HCT116 (cell line): ENCODE results near the gene LPA. TPM values are rescaled to one million over a fixed set of nuclear protein-coding genes. Genes with fewer than 3 reads are reported as not detected.

Experiments
- ATAC-seq: fragments of 200-7000 bp; cut with Tn5 transposase; 2 replicates; pipeline ENCODE4 v1.9.1; 2020; ENCODE audit warnings: mild to moderate bottlenecking, moderate library complexity
- BruUV-seq: library from RNA; stranded (reverse); fragments of 400-500 nt; replicated peaks from 2 replicates; lab custom pipeline; 2021; lab: Mats Ljungman, UMichigan
- CTCF ChIA-PET: fragments of 300-600 bp; sonication (Branson Sonifier 250); formaldehyde crosslinking; loops from one replicate; lab custom pipeline; 2021; ENCODE audit warnings: antibody characterized with exemption; lab: Charles Lee
- POLR2A ChIA-PET: fragments of 300-600, 350-600 bp; sonication (Branson Sonifier 250); formaldehyde crosslinking; loops from one replicate; lab custom pipeline; 2021; ENCODE audit warnings: antibody characterized with exemption; lab: Charles Lee
- RAD21 ChIA-PET, 2 experiments: fragments of 300-600 bp; sonication (Branson Sonifier 250); formaldehyde crosslinking; loops; one replicate each; lab custom pipeline; 2023; ENCODE audit warnings: low total read pairs in 2 of 2; ENCODE audit not compliant: uncharacterized antibody in 2 of 2, unreplicated experiment in 2 of 2, low non-redundant PET in 1 of 2; lab: Charles Lee
- DNase-seq: peaks from one replicate; pipeline ENCODE4 v3.0.0-alpha.2; 2010; ENCODE audit warnings: low read depth, low spot score
- H2AFZ ChIP-seq: fragments of 200-600 bp; shearing (Covaris generic), sonication (generic); 2 replicates; pipeline ENCODE4 v1.6.1; 2017; ENCODE audit warnings: low read depth, mixed run types, mixed read lengths, antibody characterized with exemption, low read length; ENCODE audit not compliant: poor library complexity, severe bottlenecking
- H3K27ac ChIP-seq: 2 replicates; pipeline ENCODE4 v1.5.1; 2012; ENCODE audit warnings: low read depth, low read length
- H3K27me3 ChIP-seq: fragments of 200-600 bp; sonication (generic); 2 replicates; pipeline ENCODE4 v1.6.1; 2016; ENCODE audit warnings: mixed run types, low read length, mixed read lengths; ENCODE audit not compliant: insufficient read depth
- H3K36me3 ChIP-seq, 2 experiments: fragments of 200-500 bp in 1 of 2; fragments of 200-600 bp in 1 of 2; sonication (Bioruptor generic) in 1 of 2; sonication (generic) in 1 of 2; 2 replicates each; pipeline versions ENCODE4 v1.5.1 to v1.6.1; 2014 to 2016; ENCODE audit warnings: low read length in 2 of 2, inconsistent platforms in 1 of 2, mixed read lengths in 1 of 2, mixed run types in 1 of 2; ENCODE audit not compliant: insufficient read depth in 2 of 2, control insufficient read depth in 1 of 2
- H3K4me1 ChIP-seq, 2 experiments: fragments of 200-600 bp in 1 of 2; sonication (generic) in 1 of 2; 2 replicates each; pipeline versions ENCODE4 v1.5.1 to v1.6.1; 2012 to 2017; ENCODE audit warnings: low read length in 2 of 2, inconsistent platforms in 1 of 2, mild to moderate bottlenecking in 1 of 2, mixed read lengths in 1 of 2, mixed run types in 1 of 2, moderate library complexity in 1 of 2; ENCODE audit not compliant: insufficient read depth in 2 of 2, control insufficient read depth in 1 of 2
- H3K4me2 ChIP-seq: fragments of 200-600 bp; sonication (generic); 2 replicates; pipeline ENCODE4 v1.6.1; 2017; ENCODE audit warnings: mixed run types, low read length, mixed read lengths
- H3K4me3 ChIP-seq, 2 experiments: fragments of 200-600 bp in 1 of 2; sonication (generic) in 1 of 2; replicated peaks in 1 of 2; 2 replicates each; pipeline ENCODE4 v1.5.1; 2011 to 2016; ENCODE audit warnings: low read length in 2 of 2, control low read depth in 1 of 2, low read depth in 1 of 2, mild to moderate bottlenecking in 1 of 2, mixed read lengths in 1 of 2, mixed run types in 1 of 2
- H3K79me2 ChIP-seq: fragments of 200-600 bp; sonication (generic); 2 replicates; pipeline ENCODE4 v1.6.1; 2017; ENCODE audit warnings: mild to moderate bottlenecking, mixed run types, low read length, moderate library complexity, mixed read lengths; ENCODE audit not compliant: insufficient read depth
- H3K9ac ChIP-seq: fragments of 200-600 bp; sonication (generic); 2 replicates; pipeline ENCODE4 v1.6.1; 2016; ENCODE audit warnings: low read length, mixed read lengths
- H3K9me2 ChIP-seq: fragments of 200-600 bp; sonication (generic), shearing (Covaris generic); 2 replicates; pipeline ENCODE4 v1.6.1; 2017; ENCODE audit warnings: mixed run types, mild to moderate bottlenecking, moderate library complexity; ENCODE audit not compliant: insufficient read depth
- H3K9me3 ChIP-seq, 2 experiments: fragments of 200-500 bp in 1 of 2; fragments of 200-600 bp in 1 of 2; sonication (Bioruptor generic) in 1 of 2; sonication (generic) in 1 of 2; 2 replicates each; pipeline ENCODE4 v1.6.1; 2014 to 2017; ENCODE audit warnings: low read length in 2 of 2, mixed read lengths in 2 of 2, inconsistent platforms in 1 of 2, low read depth in 1 of 2, mild to moderate bottlenecking in 1 of 2, mixed run types in 1 of 2, moderate library complexity in 1 of 2; ENCODE audit not compliant: control insufficient read depth in 1 of 2, insufficient read depth in 1 of 2
- H4K20me1 ChIP-seq: fragments of 200-600 bp; sonication (generic), shearing (Covaris generic); 2 replicates; pipeline ENCODE4 v1.6.1; 2017; ENCODE audit warnings: mixed run types, mild to moderate bottlenecking, moderate library complexity; ENCODE audit not compliant: insufficient read depth
- ATF3 ChIP-seq: IDR thresholded peaks from 2 replicates; pipeline ENCODE4 v1.6.1; 2012
- ELF1 ChIP-seq: IDR thresholded peaks from 2 replicates; pipeline ENCODE4 v1.6.1; 2012; ENCODE audit warnings: low read depth, borderline replicate concordance
- EZH2phosphoT487 ChIP-seq: fragments of 200-600 bp; IDR thresholded peaks from 2 replicates; pipeline ENCODE4 v1.6.1; 2018; ENCODE audit warnings: antibody characterized with exemption, borderline replicate concordance
- FOSL1 ChIP-seq: IDR thresholded peaks from 2 replicates; pipeline ENCODE4 v1.6.1; 2012; ENCODE audit warnings: low read depth
- JUND ChIP-seq: IDR thresholded peaks from 2 replicates; pipeline ENCODE4 v1.6.1; 2012
- POLR2A ChIP-seq: IDR thresholded peaks from 2 replicates; pipeline ENCODE4 v1.7.0; 2011; ENCODE audit warnings: borderline replicate concordance; ENCODE audit not compliant: insufficient read depth, insufficient read length; ENCODE audit errors: extremely low read depth
- RAD21 ChIP-seq: IDR thresholded peaks from 2 replicates; pipeline ENCODE4 v1.6.1; 2012; ENCODE audit warnings: low read depth, mild to moderate bottlenecking
- SIN3A ChIP-seq: IDR thresholded peaks from 2 replicates; pipeline ENCODE4 v1.6.1; 2012; ENCODE audit warnings: low read depth
- SP1 ChIP-seq: IDR thresholded peaks from 2 replicates; pipeline ENCODE4 v1.6.1; 2012; ENCODE audit warnings: low read depth
- SRF ChIP-seq: IDR thresholded peaks from 2 replicates; pipeline ENCODE4 v1.6.1; 2012; ENCODE audit warnings: low read depth
- TCF7L2 ChIP-seq: IDR thresholded peaks from 2 replicates; pipeline ENCODE4 v1.7.0; 2011; ENCODE audit warnings: borderline replicate concordance, inconsistent platforms; ENCODE audit not compliant: insufficient read depth, insufficient read length; ENCODE audit errors: extremely low read depth
- YY1 ChIP-seq: IDR thresholded peaks from 2 replicates; pipeline ENCODE4 v1.6.1; 2011; ENCODE audit warnings: low read length, low read depth, moderate library complexity, mild to moderate bottlenecking; ENCODE audit not compliant: insufficient replicate concordance; ENCODE audit errors: extremely low read depth
- ZFX ChIP-seq: fragments of 450-650 bp; IDR thresholded peaks from 2 replicates; pipeline ENCODE4 v1.6.1; 2017
- intact Hi-C: fragments of 100-400 bp; cut with micrococcal nuclease; formaldehyde crosslinking; loops from 2 replicates; pipeline ENCODE4 v1.10.0; 2022
- total RNA-seq: library from RNA; stranded (reverse); gene quantifications from one replicate; pipeline ENCODE4 v1.2.1, GENCODE V29; 2021; ENCODE audit not compliant: unreplicated experiment
- TF ChIP-seq, protein P1 (sequence below): IDR thresholded peaks from 2 replicates; pipeline ENCODE4 v1.6.1; 2012
- TF ChIP-seq, protein P2 (sequence below): IDR thresholded peaks from 2 replicates; pipeline ENCODE4 v1.6.1; 2011; ENCODE audit warnings: mild to moderate bottlenecking, low read length, moderate library complexity; ENCODE audit not compliant: insufficient replicate concordance; ENCODE audit errors: extremely low read depth
- TF ChIP-seq, protein P3 (sequence below), 3 experiments: fragments of 200-600 bp in 1 of 3; sonication (generic) in 1 of 3; IDR thresholded peaks in 2 of 3; conservative IDR thresholded peaks in 1 of 3; 2 replicates each; pipeline ENCODE4 v1.5.1; 2012 to 2017; ENCODE audit warnings: low read depth in 2 of 3, low read length in 2 of 3, antibody characterized with exemption in 1 of 3, borderline replicate concordance in 1 of 3, control low read depth in 1 of 3, mild to moderate bottlenecking in 1 of 3, mixed read lengths in 1 of 3, mixed run types in 1 of 3, moderate library complexity in 1 of 3; ENCODE audit not compliant: insufficient read depth in 1 of 3

The LPA gene
- total RNA-seq, 1 experiment from 2014 or later: not detected

- no peaks in the 10 kb centered on the region for H3K79me2 ChIP-seq
- DNase-seq (no peak), ATAC-seq (no peak)
- no peak for TF ChIP-seq SP1
- TF ChIP-seq SIN3A: no peak
- TF ChIP-seq ELF1: no peak
- no peak for TF ChIP-seq SRF
- TF ChIP-seq RAD21: no peak
- TF ChIP-seq, protein P1, sequence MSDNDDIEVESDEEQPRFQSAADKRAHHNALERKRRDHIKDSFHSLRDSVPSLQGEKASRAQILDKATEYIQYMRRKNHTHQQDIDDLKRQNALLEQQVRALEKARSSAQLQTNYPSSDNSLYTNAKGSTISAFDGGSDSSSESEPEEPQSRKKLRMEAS: no peak
- no peak for TF ChIP-seq FOSL1
- TF ChIP-seq, protein P2, sequence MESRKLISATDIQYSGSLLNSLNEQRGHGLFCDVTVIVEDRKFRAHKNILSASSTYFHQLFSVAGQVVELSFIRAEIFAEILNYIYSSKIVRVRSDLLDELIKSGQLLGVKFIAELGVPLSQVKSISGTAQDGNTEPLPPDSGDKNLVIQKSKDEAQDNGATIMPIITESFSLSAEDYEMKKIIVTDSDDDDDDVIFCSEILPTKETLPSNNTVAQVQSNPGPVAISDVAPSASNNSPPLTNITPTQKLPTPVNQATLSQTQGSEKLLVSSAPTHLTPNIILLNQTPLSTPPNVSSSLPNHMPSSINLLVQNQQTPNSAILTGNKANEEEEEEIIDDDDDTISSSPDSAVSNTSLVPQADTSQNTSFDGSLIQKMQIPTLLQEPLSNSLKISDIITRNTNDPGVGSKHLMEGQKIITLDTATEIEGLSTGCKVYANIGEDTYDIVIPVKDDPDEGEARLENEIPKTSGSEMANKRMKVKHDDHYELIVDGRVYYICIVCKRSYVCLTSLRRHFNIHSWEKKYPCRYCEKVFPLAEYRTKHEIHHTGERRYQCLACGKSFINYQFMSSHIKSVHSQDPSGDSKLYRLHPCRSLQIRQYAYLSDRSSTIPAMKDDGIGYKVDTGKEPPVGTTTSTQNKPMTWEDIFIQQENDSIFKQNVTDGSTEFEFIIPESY: no peak
- TF ChIP-seq JUND: no peak
- no peak for TF ChIP-seq TCF7L2
- TF ChIP-seq ATF3: no peak
- no peak for TF ChIP-seq POLR2A
- no peak for TF ChIP-seq ZFX
- no peak for TF ChIP-seq YY1
- TF ChIP-seq, protein P3, sequence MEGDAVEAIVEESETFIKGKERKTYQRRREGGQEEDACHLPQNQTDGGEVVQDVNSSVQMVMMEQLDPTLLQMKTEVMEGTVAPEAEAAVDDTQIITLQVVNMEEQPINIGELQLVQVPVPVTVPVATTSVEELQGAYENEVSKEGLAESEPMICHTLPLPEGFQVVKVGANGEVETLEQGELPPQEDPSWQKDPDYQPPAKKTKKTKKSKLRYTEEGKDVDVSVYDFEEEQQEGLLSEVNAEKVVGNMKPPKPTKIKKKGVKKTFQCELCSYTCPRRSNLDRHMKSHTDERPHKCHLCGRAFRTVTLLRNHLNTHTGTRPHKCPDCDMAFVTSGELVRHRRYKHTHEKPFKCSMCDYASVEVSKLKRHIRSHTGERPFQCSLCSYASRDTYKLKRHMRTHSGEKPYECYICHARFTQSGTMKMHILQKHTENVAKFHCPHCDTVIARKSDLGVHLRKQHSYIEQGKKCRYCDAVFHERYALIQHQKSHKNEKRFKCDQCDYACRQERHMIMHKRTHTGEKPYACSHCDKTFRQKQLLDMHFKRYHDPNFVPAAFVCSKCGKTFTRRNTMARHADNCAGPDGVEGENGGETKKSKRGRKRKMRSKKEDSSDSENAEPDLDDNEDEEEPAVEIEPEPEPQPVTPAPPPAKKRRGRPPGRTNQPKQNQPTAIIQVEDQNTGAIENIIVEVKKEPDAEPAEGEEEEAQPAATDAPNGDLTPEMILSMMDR (IDR thresholded peaks at IDR 0.05 in 2 of 3, conservative IDR thresholded peaks at IDR 0.05 in 1 of 3; ENCODE audit: borderline replicate concordance in 1 of 3, insufficient read depth in 1 of 3, low read depth in 2 of 3, low read length in 2 of 3): no peak
- TF ChIP-seq EZH2phosphoT487: no peak
- intact Hi-C loops: no loop called here
- 0 out of 2 replicates have a peak, but pooled peaks cover 4% of the 10 kb centered on the region for H3K27me3 ChIP-seq
- no peaks in the 10 kb centered on the region for H3K9me3 ChIP-seq
- ChIA-PET RAD21 (no interaction called here), POLR2A (no interaction called here), CTCF (no interaction called here)
- no peak overlapping the region for H3K4me3 ChIP-seq
- no peak overlapping the region for H3K4me2 ChIP-seq
- H3K27ac ChIP-seq: no peak overlapping the region
- H2AFZ ChIP-seq: no peak overlapping the region
- no peaks in the 10 kb centered on the region for H4K20me1 ChIP-seq
- H3K9me2 ChIP-seq: no peaks in the 10 kb centered on the region
- H3K4me1 ChIP-seq: no peaks in the 10 kb centered on the region
- no TSS peak for BruUV-seq
- H3K9ac ChIP-seq: no peak overlapping the region
- no peaks in the 10 kb centered on the region for H3K36me3 ChIP-seq
Measured at GRCh38 chr6:160489091-160489490, 175.0 kb downstream of the LPA start.
